Measurements from ENCODE around the gene ZSCAN26.

- TF ChIP-seq POLR2A (IDR thresholded peaks at IDR 0.05), result no peak
- no peak for TF ChIP-seq CTCF (IDR thresholded peaks at IDR 0.05)
These were observed at the start of gene ZSCAN26 for GRCh38 chr6:28266962-28267694.

Measured in lower leg skin (tissue), 3 donors.